ENCODE measurements around the gene ZNF608.

The ZNF608 gene

DNA sequence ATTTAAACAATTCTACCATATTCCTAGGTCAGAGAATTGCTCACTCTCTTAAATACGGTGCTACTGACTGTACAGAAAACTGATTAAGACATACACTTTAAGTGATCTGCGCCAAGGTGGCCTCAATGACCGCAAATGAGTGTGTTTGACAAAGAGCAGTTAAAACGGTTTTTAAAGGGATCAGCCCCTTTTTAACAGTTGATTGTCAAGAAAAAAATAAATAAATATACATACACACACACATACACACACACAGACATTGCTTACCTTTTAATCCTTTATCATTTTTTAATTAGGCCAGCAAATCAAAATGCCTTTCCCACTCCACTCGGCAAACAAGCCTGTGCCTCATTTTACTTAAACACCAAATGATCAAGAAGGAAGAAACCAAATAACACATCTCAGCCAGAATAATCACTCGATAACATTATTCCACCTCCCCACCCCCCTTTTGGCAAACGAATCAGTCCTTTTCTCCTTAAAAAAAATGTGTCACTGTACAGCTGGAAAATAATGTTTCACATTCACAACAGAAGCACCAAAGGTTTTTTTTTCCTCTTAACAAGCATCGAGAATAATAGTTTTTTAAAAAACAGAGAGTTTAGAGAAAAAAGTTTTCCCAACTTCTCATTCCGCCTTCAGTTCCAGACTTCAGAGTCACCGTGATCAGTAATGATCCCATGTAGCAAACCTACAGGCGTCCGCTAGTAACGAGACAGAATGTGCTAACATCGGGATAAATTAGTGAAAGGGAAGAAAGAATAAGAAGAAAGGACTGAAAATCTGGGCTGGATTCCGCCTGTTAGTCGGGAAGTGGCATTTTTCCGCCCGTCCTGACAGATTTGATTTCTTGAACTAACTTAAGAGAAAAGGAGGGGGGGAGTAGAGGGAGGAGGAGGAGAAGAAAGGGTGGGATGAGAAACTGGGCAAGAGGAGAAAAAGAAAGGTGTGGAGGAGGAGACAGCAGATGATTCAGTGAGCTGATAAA, at the start of gene ZNF608:
TSS of gene ZNF608 (minus strand) at position 712 of the 988 bp plus-strand sequence. CDS start 1,650 bp downstream, outside the sequence.
- H3K4me3 ChIP-seq (ENCODE audit: low read length in 2 of 2) = peak within 1 kb of the TSS; percentile 80 to 83
- H3K9ac ChIP-seq (ENCODE audit: low read length in 2 of 2) = peak within 1 kb of the TSS; percentile 80 to 86
- no peaks in the 10 kb centered on the region for H3K36me3 ChIP-seq (ENCODE audit: control insufficient read depth in 2 of 2, insufficient read depth in 2 of 2, low read length in 2 of 2)
- peaks cover 17% of the 10 kb centered on the region for H3K4me1 ChIP-seq (ENCODE audit: control insufficient read depth, insufficient read depth, low read length)
- peak within 1 kb of the TSS; percentile 80 for H3K27ac ChIP-seq (ENCODE audit: low read length)
- no peaks in the 10 kb centered on the region for H3K9me3 ChIP-seq (ENCODE audit: control insufficient read depth in 2 of 2, low read length in 2 of 2)
- no peaks in the 10 kb centered on the region for H3K27me3 ChIP-seq (ENCODE audit: control insufficient read depth in 1 of 2, insufficient read depth in 2 of 2, low read length in 2 of 2)

GRCh38 chr5:124795829-124796228, 49.4 kb upstream of the ZNF608 start:
- H3K4me1 ChIP-seq (ENCODE audit: control insufficient read depth, insufficient read depth, low read length) = no peaks in the 10 kb centered on the region
- no peak overlapping the region for H3K9ac ChIP-seq (ENCODE audit: low read length in 2 of 2)
- H3K36me3 ChIP-seq (ENCODE audit: control insufficient read depth in 2 of 2, insufficient read depth in 2 of 2, low read length in 2 of 2) = no peaks in the 10 kb centered on the region
- H3K4me3 ChIP-seq (ENCODE audit: low read length in 2 of 2) = no peak overlapping the region
- H3K9me3 ChIP-seq (ENCODE audit: control insufficient read depth in 2 of 2, low read length in 2 of 2) = no peaks in the 10 kb centered on the region
- no peak overlapping the region for H3K27ac ChIP-seq (ENCODE audit: low read length)
- no peaks in the 10 kb centered on the region for H3K27me3 ChIP-seq (ENCODE audit: control insufficient read depth in 1 of 2, insufficient read depth in 2 of 2, low read length in 2 of 2)

DNA sequence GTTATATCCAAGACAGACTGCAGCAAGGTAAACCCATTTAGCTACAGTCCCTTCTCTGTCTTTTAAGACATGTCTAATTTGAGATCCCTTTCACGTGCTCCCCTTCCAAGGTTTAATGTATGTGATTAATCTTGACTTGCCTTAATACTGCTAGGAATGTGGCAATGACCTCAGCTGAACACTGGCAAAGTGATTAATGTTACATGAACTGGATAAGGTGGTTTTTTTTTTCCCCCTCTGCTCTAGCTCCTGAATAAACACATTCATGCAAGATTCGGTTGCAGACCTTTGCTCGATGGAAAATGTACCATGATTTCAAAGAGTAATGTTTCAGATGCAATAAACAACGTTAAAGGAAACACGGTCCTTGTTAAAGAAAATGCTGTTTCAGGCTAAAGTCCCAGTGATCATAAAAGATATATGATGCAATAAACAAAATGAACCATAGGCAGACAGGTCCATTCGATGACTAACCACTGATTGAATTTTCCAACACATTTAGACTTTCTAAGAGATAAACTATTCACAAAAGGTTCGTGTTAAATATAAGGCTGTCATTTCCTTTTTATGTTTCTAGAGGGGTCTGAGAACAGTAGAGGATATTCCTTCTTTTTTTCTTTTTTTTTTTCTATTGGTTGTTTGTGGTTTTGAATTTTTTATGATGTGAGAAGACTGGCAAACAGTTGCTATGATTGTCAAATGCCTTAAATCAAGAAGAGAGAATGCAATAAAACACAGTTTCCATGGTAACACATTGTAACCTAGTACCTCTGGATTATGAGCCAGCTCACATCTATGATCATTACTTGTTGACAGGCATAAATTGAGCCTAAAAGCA, 44.7 kb upstream of the ZNF608 start:
- no peaks in the 10 kb centered on the region for H3K27me3 ChIP-seq (ENCODE audit: control insufficient read depth in 1 of 2, insufficient read depth in 2 of 2, low read length in 2 of 2)
- no peaks in the 10 kb centered on the region for H3K9me3 ChIP-seq (ENCODE audit: control insufficient read depth in 2 of 2, low read length in 2 of 2)
- H3K9ac ChIP-seq (ENCODE audit: low read length in 2 of 2) = no peak overlapping the region
- H3K36me3 ChIP-seq (ENCODE audit: control insufficient read depth in 2 of 2, insufficient read depth in 2 of 2, low read length in 2 of 2) = no peaks in the 10 kb centered on the region
- no peak overlapping the region for H3K4me3 ChIP-seq (ENCODE audit: low read length in 2 of 2)
- no peak overlapping the region for H3K27ac ChIP-seq (ENCODE audit: low read length)
- H3K4me1 ChIP-seq (ENCODE audit: control insufficient read depth, insufficient read depth, low read length) = no peaks in the 10 kb centered on the region

DNA sequence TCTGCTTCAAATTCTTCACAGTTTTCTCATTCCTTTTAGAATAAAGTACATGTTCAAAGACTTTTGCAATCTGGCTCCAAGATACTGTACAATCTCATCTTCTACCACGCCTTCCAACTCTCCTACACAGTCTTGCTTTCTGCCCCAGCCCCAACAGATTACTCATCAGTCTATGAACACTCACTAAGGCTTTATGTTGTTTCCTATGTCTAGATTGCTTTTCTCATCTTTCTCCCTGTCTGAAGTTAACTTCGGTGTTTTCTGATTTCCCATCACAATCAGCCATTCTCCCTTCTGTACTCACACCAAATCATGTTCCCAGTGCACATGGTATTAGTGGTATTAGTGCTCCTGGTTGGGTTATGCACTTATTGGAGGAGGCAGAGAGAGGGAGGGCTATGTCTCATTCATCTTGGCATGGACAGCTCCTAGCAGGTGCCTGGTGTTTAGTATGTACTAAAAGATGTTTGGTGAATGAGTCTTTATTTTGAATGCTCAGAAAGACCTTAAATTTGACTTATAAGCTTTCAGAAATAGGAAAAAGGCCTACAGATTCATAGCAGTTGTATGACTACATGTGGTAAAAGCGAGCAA, 44.0 kb upstream of the ZNF608 start:
- no peak overlapping the region for H3K27ac ChIP-seq (ENCODE audit: low read length)
- H3K9ac ChIP-seq (ENCODE audit: low read length in 2 of 2) = no peak overlapping the region
- H3K36me3 ChIP-seq (ENCODE audit: control insufficient read depth in 2 of 2, insufficient read depth in 2 of 2, low read length in 2 of 2) = no peaks in the 10 kb centered on the region
- H3K27me3 ChIP-seq (ENCODE audit: control insufficient read depth in 1 of 2, insufficient read depth in 2 of 2, low read length in 2 of 2) = no peaks in the 10 kb centered on the region
- no peak overlapping the region for H3K4me3 ChIP-seq (ENCODE audit: low read length in 2 of 2)
- H3K4me1 ChIP-seq (ENCODE audit: control insufficient read depth, insufficient read depth, low read length) = no peaks in the 10 kb centered on the region
- no peaks in the 10 kb centered on the region for H3K9me3 ChIP-seq (ENCODE audit: control insufficient read depth in 2 of 2, low read length in 2 of 2)

DNA sequence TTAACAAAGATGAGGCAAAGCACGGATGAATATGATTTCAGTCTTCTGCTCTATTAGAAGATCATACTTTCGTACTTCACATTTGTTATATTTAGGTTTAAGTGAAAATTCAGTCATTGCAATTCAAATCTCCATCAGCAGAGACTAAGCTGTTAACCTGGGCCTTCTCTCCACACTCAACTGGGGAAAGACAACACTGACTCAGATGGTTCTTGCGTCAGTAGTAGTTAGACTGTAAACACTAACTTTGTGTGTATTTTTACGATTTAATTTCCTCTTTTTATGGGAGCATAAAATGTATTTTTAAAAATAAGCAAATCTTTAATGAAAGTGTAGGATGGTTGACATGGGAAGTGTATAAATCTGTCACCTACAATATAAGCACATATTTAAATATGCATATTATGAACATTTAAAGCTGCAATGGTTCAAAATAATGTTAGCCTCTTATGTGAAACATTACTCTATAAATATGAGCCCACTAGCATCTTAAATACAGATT, 42.7 kb upstream of the ZNF608 start:
- Histone ChIP-seq H3K4me1 (ENCODE audit: control insufficient read depth, insufficient read depth, low read length) (no peaks in the 10 kb centered on the region), H3K27ac (ENCODE audit: low read length) (no peak overlapping the region), H3K27me3 (ENCODE audit: control insufficient read depth in 1 of 2, insufficient read depth in 2 of 2, low read length in 2 of 2) (no peaks in the 10 kb centered on the region), H3K9ac (ENCODE audit: low read length in 2 of 2) (no peak overlapping the region), H3K9me3 (ENCODE audit: control insufficient read depth in 2 of 2, low read length in 2 of 2) (no peaks in the 10 kb centered on the region), H3K4me3 (ENCODE audit: low read length in 2 of 2) (no peak overlapping the region), H3K36me3 (ENCODE audit: control insufficient read depth in 2 of 2, insufficient read depth in 2 of 2, low read length in 2 of 2) (no peaks in the 10 kb centered on the region)

DNA sequence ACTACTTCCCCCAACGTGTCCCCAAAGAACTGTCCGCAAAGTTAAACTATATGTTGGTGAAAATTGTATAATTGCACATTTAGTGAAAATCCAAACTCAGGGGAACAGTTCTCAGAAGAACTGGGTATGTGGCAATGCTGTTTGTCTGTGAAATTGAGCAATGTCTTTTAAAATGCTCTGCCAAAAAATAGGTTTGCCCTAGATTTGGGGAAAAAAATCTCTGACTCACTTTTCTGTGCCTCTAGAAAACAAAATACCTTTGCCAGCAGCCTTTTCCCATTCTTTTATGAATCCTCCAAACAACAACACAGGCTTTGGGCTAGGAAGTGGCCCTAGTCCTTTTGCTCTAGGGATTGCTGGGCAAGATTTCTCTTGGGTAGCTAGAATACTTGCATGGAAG, 37.4 kb upstream of the ZNF608 start:
- Histone ChIP-seq H3K27ac (ENCODE audit: low read length) (no peak overlapping the region), H3K4me1 (ENCODE audit: control insufficient read depth, insufficient read depth, low read length) (no peaks in the 10 kb centered on the region), H3K27me3 (ENCODE audit: control insufficient read depth in 1 of 2, insufficient read depth in 2 of 2, low read length in 2 of 2) (no peaks in the 10 kb centered on the region), H3K36me3 (ENCODE audit: control insufficient read depth in 2 of 2, insufficient read depth in 2 of 2, low read length in 2 of 2) (no peaks in the 10 kb centered on the region), H3K9me3 (ENCODE audit: control insufficient read depth in 2 of 2, low read length in 2 of 2) (peaks cover 0 to 5% of the 10 kb centered on the region in 2 donors), H3K9ac (ENCODE audit: low read length in 2 of 2) (no peak overlapping the region), H3K4me3 (ENCODE audit: low read length in 2 of 2) (no peak overlapping the region)

GRCh38 chr5:124783285-124783684, 36.8 kb upstream of the ZNF608 start:
- H3K4me1 ChIP-seq (ENCODE audit: control insufficient read depth, insufficient read depth, low read length) = no peaks in the 10 kb centered on the region
- peaks cover 0 to 5% of the 10 kb centered on the region in 2 donors for H3K9me3 ChIP-seq (ENCODE audit: control insufficient read depth in 2 of 2, low read length in 2 of 2)
- no peak overlapping the region for H3K9ac ChIP-seq (ENCODE audit: low read length in 2 of 2)
- no peaks in the 10 kb centered on the region for H3K36me3 ChIP-seq (ENCODE audit: control insufficient read depth in 2 of 2, insufficient read depth in 2 of 2, low read length in 2 of 2)
- no peak overlapping the region for H3K27ac ChIP-seq (ENCODE audit: low read length)
- no peaks in the 10 kb centered on the region for H3K27me3 ChIP-seq (ENCODE audit: control insufficient read depth in 1 of 2, insufficient read depth in 2 of 2, low read length in 2 of 2)
- H3K4me3 ChIP-seq (ENCODE audit: low read length in 2 of 2) = no peak overlapping the region

DNA sequence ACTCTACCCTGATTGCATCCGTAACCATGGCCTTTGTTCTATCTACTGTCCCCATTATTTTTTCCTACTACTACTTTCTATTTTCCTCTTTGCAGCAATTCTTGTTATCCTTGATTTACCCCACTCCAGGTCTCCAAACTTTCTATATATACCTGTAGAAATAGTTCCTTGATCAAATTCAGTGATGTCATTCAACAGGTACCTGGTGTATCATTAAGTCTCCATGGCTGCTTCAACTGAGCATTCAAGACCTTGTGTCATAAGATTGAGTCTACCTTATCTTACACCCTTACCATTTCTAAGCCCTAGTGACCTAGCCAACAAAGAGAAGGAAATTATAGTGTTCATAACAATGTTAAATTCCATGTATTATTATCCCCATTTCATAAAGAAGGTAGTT, 35.8 kb upstream of the ZNF608 start:
- no peaks in the 10 kb centered on the region for H3K36me3 ChIP-seq (ENCODE audit: control insufficient read depth in 2 of 2, insufficient read depth in 2 of 2, low read length in 2 of 2)
- no peaks in the 10 kb centered on the region for H3K27me3 ChIP-seq (ENCODE audit: control insufficient read depth in 1 of 2, insufficient read depth in 2 of 2, low read length in 2 of 2)
- no peaks in the 10 kb centered on the region for H3K4me1 ChIP-seq (ENCODE audit: control insufficient read depth, insufficient read depth, low read length)

DNA sequence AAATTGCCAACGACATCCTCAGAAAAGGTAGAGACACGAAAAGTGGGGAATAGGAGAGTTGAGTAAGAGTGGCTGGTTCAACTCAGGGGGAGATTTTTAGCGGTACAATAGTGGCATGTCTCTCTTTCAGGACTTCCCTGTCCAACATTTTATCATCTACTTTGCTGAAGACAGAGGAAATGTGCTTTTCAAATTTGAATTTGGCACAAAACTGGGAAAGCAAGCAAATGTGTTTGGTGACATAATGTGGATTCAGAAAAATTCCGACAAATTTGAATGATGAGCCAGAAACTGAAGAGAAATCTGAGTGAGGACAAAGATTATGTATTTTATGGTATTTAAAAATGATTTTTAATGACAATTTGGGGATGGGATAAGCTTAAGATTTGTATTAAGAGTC, 33.6 kb upstream of the ZNF608 start:
- H3K4me3 ChIP-seq (ENCODE audit: low read length in 2 of 2) = no peak overlapping the region
- no peaks in the 10 kb centered on the region for H3K4me1 ChIP-seq (ENCODE audit: control insufficient read depth, insufficient read depth, low read length)
- no peaks in the 10 kb centered on the region for H3K36me3 ChIP-seq (ENCODE audit: control insufficient read depth in 2 of 2, insufficient read depth in 2 of 2, low read length in 2 of 2)
- H3K27ac ChIP-seq (ENCODE audit: low read length) = no peak overlapping the region
- no peaks in the 10 kb centered on the region for H3K27me3 ChIP-seq (ENCODE audit: control insufficient read depth in 1 of 2, insufficient read depth in 2 of 2, low read length in 2 of 2)
- peaks cover 0 to 5% of the 10 kb centered on the region in 2 donors for H3K9me3 ChIP-seq (ENCODE audit: control insufficient read depth in 2 of 2, low read length in 2 of 2)
- no peak overlapping the region for H3K9ac ChIP-seq (ENCODE audit: low read length in 2 of 2)

More for the DNA sequence above, 35.8 kb upstream of the ZNF608 start:
- Histone ChIP-seq H3K4me3 (ENCODE audit: low read length in 2 of 2) (no peak overlapping the region), H3K9ac (ENCODE audit: low read length in 2 of 2) (no peak overlapping the region), H3K27ac (ENCODE audit: low read length) (no peak overlapping the region), H3K9me3 (ENCODE audit: control insufficient read depth in 2 of 2, low read length in 2 of 2) (peaks cover 0 to 5% of the 10 kb centered on the region in 2 donors)
